BLaER1 (cell line): ENCODE measurements around the gene GNMT.
A peak's percentile ranks its signal among the peaks of the same experiment; 100 is the strongest.

Experiments
- H3K27ac ChIP-seq: shearing (Covaris generic); formaldehyde crosslinking; 2 replicates; pipeline ENCODE4 v1.8.1; 2022
- H3K27me3 ChIP-seq: shearing (Covaris generic); formaldehyde crosslinking; 2 replicates; pipeline ENCODE4 v1.8.1; 2022
- H3K36me3 ChIP-seq: shearing (Covaris generic); formaldehyde crosslinking; 2 replicates; pipeline ENCODE4 v1.8.1; 2022
- H3K4me1 ChIP-seq: shearing (Covaris generic); formaldehyde crosslinking; 2 replicates; pipeline ENCODE4 v1.8.1; 2022
- H3K4me2 ChIP-seq: shearing (Covaris generic); formaldehyde crosslinking; 2 replicates; pipeline ENCODE4 v1.8.1; 2022
- H3K4me3 ChIP-seq: shearing (Covaris generic); formaldehyde crosslinking; 2 replicates; pipeline ENCODE4 v1.8.1; 2022
- H3K9ac ChIP-seq: shearing (Covaris generic); formaldehyde crosslinking; 2 replicates; pipeline ENCODE4 v1.8.1; 2022
- H3K9me3 ChIP-seq: shearing (Covaris generic); formaldehyde crosslinking; 2 replicates; pipeline ENCODE4 v1.8.1; 2022
- H4K20me1 ChIP-seq: shearing (Covaris generic); formaldehyde crosslinking; 2 replicates; pipeline ENCODE4 v1.8.1; 2022
- Cebpa-rat ChIP-seq: shearing (Covaris generic); IDR thresholded peaks from 2 replicates; pipeline ENCODE4 v1.8.1; 2022

Gene GNMT

DNA sequence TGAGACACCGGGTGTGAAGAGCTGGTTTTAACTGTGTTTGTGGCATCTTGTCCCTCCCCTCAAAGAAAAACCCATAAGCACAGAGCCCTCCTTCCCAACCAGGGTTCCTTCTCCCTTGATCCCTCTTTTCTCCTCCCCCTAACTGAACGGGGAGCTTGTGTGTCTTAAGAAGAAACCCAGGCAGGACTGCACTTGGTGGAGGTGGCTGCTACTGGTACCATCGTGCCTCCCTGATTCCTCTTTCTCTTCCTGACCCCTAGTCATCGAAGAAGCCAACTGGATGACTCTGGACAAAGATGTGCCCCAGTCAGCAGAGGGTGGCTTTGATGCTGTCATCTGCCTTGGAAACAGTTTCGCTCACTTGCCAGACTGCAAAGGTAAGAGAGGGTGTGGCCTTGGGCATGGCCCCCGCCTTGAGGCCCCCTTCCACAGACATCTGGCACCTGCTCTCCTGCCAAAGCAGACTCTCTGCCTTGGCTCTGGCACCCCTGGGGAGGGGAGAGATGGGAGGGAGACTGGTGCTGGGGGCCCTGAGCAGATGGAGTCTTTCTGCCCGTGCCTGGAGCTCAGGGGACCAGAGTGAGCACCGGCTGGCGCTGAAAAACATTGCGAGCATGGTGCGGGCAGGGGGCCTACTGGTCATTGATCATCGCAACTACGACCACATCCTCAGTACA, 2.1 kb downstream of the GNMT start:
- Histone ChIP-seq H3K4me2 (no peak overlapping the region), H3K9ac (no peak overlapping the region), H3K9me3 (no peaks in the 10 kb centered on the region), H3K27ac (no peak overlapping the region), H4K20me1 (peaks cover 25% of the 10 kb centered on the region), H3K36me3 (peaks cover 69% of the 10 kb centered on the region), H3K4me1 (peaks cover 9% of the 10 kb centered on the region; the same call in 1 of the 2 replicates), H3K27me3 (peaks cover 38% of the 10 kb centered on the region), H3K4me3 (no peak overlapping the region)
- no peak for TF ChIP-seq Cebpa-rat

DNA sequence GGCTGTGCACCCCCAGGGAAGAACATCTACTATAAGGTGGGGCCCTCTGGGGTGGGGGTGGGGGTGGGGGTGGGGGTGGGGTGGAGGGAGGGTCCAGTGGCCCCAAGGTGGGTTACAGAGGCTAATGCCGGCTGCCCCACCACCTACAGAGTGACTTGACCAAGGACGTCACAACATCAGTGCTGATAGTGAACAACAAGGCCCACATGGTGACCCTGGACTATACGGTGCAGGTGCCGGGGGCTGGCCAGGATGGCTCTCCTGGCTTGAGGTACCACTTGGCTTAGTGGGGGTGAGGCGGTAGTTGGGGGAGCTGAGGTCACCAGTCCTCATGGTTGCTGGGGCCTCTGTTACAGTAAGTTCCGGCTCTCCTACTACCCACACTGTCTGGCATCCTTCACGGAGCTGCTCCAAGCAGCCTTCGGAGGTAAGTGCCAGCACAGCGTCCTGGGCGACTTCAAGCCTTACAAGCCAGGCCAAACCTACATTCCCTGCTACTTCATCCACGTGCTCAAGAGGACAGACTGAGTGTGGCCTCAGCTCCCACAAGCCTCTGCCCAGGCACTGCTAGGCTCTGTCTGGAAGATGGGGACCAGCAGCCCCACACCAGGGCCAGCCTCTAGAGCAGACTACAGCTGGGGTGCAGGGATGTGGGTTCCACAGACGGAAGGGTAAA, 2.8 kb downstream of the GNMT start:
- H3K27ac ChIP-seq, result no peak overlapping the region
- H3K4me3 ChIP-seq, result no peak overlapping the region
- H4K20me1 ChIP-seq, result peaks cover 25% of the 10 kb centered on the region
- peaks cover 9% of the 10 kb centered on the region; the same call in 1 of the 2 replicates for H3K4me1 ChIP-seq
- H3K36me3 ChIP-seq, result peaks cover 76% of the 10 kb centered on the region
- no peaks in the 10 kb centered on the region for H3K9me3 ChIP-seq
- H3K4me2 ChIP-seq, result no peak overlapping the region
- H3K9ac ChIP-seq, result no peak overlapping the region
- H3K27me3 ChIP-seq, result peaks cover 38% of the 10 kb centered on the region
- no peak for TF ChIP-seq Cebpa-rat

DNA sequence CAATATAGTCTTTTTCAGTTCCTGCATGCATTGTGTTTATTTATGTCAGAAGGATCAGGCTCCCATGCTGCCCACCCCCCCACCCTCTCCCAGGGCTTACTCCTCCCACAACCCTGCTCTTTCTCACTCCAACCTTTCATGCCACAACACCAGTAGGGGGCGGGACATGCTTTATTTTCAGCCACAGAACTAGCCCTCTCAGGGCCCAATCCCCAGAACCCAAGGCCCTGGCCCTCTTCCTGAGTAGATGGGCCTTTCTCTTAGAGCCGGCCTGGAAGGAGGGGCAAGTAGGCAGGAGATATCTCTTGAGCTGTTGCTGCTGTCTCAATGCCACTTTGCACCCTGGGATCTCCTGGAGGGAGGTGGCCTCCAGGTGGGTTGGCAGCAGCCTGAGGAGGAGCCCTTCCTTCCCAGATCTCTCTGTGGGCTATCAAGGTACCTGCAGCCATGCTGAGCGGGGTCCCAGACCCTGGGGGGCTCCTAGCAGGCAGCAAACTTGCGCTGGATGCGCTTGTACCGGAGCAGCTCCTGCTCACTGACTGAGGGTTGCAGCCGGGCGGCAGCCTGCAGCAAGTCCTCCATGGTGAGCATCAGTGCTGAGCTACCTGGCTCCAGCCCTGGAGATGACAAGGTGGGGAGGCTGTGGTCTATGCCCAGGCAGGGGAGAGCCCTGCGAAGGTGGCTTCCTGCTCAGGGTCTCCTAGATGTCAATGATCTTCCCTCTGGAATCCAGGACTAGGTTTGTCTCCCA, 3.5 kb downstream of the GNMT start:
- peaks cover 25% of the 10 kb centered on the region for H4K20me1 ChIP-seq
- H3K36me3 ChIP-seq, result peaks cover 83% of the 10 kb centered on the region
- peaks cover 34% of the 10 kb centered on the region for H3K27me3 ChIP-seq
- H3K27ac ChIP-seq, result no peak overlapping the region
- no peak overlapping the region for H3K4me3 ChIP-seq
- H3K9me3 ChIP-seq, result no peaks in the 10 kb centered on the region
- H3K9ac ChIP-seq, result 0 out of 2 replicates have a peak overlapping the region, but pooled peaks have one; percentile 14
- no peak for TF ChIP-seq Cebpa-rat
- peaks cover 11% of the 10 kb centered on the region; the same call in 1 of the 2 replicates for H3K4me1 ChIP-seq
- H3K4me2 ChIP-seq, result no peak overlapping the region

DNA sequence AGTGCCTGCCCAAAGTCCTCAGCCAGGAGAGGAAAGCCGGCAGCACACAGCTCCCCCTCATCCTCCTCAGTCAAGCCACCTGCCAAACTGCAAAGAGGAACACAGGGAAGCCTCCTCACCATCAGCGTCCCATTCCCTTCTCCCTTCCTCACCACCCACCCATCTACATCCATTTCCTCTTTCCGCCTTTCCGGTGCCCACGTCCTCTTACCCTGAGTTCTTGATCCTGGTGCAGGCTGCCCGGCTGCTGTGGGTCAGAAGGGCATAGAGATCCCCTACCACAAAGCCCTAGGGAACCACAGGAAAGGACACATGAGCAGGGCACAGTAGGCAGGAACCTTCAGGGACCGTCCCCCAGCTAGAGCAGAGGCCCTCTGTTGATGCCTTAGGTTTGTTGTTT, 6.0 kb downstream of the GNMT start:
- TF ChIP-seq Cebpa-rat, result no peak
- Histone ChIP-seq H3K4me2 (no peak overlapping the region), H4K20me1 (peaks cover 9% of the 10 kb centered on the region; the same call in 1 of the 2 replicates), H3K9ac (no peak overlapping the region), H3K36me3 (peaks cover 93% of the 10 kb centered on the region), H3K27me3 (peaks cover 8% of the 10 kb centered on the region; the same call in 1 of the 2 replicates), H3K4me1 (peaks cover 4% of the 10 kb centered on the region; the same call in 1 of the 2 replicates), H3K27ac (no peak overlapping the region), H3K9me3 (no peaks in the 10 kb centered on the region), H3K4me3 (no peak overlapping the region)

DNA sequence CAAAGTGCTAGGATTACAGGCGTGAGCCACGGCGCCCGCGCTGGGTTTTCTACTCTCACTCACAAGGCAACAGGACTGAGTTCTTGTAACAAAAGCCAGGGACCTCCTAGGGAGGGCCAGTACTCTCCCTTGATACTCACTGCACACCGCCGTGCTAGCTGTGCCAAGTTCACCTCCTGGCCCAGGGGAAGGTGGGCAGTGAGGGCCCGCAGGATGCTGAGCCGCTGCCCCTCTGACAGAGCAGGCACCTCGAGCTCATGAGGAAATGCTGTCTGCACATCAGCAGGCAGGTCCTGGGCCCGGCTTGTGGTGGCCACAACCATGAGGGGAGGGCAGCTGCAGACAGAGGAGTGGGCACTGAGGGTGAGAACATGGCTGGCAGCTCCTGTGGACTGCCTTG, 6.7 kb downstream of the GNMT start:
- Histone ChIP-seq H4K20me1 (peaks cover 3% of the 10 kb centered on the region; the same call in 1 of the 2 replicates), H3K4me2 (no peak overlapping the region), H3K27ac (no peak overlapping the region), H3K4me3 (no peak overlapping the region), H3K9me3 (no peaks in the 10 kb centered on the region), H3K4me1 (peaks cover 4% of the 10 kb centered on the region; the same call in 1 of the 2 replicates), H3K27me3 (peaks cover 2% of the 10 kb centered on the region; the same call in 1 of the 2 replicates), H3K36me3 (peaks cover 92% of the 10 kb centered on the region), H3K9ac (peak overlapping the region; percentile 43; the same call in 1 of the 2 replicates)
- no peak for TF ChIP-seq Cebpa-rat

DNA sequence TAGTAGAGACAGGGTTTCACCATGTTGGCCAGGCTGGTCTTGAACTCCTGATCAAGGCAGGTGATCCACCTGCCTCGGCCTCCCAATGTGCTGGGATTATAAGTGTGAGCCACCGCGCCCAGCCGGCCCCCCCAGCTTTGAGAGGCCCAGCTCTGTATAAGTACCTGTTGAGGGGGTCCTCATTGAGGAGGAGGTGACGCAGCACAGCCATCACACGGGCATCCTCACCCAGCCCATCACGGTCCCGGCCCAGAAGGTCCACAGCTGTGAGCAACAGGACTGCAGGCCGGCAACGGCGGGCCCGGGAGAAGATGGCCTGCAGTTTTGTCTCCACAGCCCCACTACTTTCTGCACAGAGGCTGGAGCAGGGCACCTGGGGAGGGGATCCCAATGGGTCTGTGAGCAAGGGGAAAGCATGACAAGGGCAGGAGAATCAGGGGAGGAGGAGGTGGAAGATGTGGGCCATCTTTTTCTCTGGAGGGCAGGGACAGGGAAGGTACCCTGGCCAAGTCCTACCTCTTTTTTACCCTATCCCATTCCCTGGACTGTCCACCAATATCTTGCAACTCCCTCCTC, 7.7 kb downstream of the GNMT start:
- H3K9ac ChIP-seq, result no peak overlapping the region
- no peak overlapping the region for H3K4me2 ChIP-seq
- peaks cover 90% of the 10 kb centered on the region for H3K36me3 ChIP-seq
- no peak overlapping the region for H3K4me3 ChIP-seq
- H3K27ac ChIP-seq, result no peak overlapping the region
- H4K20me1 ChIP-seq, result no peaks in the 10 kb centered on the region; the same call in 1 of the 2 replicates
- no peaks in the 10 kb centered on the region for H3K27me3 ChIP-seq
- TF ChIP-seq Cebpa-rat, result no peak
- H3K9me3 ChIP-seq, result no peaks in the 10 kb centered on the region
- H3K4me1 ChIP-seq, result peaks cover 4% of the 10 kb centered on the region; the same call in 1 of the 2 replicates

DNA sequence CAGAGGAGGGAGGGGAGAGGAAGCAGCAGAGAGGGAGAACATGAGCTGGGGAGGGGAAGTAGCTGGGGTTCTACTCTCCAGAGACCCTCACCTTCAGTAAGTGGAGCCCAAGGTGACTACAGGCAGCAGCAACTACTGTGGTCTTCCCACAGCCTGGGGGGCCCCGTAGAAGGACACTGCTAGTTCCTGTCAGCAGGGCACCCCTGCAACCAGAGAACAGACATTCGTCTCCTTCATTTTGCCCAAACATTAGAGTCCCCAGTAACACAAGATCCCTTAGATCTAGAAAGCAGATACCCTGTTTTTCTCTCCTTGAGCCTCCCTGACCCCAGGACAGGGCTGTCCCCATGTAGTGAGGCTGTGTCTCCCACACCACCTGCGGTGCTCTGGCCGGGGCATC, 8.2 kb downstream of the GNMT start:
- no peak overlapping the region for H3K9ac ChIP-seq
- H3K4me3 ChIP-seq, result no peak overlapping the region

DNA sequence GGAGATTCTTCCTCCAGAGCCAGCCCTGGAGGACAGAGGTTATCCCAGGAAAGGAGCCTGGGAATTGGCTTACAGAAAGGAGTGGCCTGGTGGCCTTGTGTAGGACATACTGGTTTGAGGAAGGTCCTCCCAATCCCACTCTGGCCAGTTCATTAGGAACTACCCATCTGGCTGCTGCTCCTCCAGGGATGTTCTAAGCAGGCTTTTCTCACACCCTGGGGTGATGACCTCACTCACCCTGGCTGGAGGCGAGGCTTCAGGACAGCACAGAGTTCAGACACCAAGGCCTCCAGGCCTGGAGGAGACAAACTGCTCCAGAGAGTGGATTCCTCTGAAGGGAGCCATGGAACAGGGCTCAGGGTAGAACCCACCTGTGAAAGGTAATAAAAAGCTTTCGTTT, 8.9 kb downstream of the GNMT start:
- no peak for TF ChIP-seq Cebpa-rat
- H3K4me2 ChIP-seq, result no peak overlapping the region

More for the DNA sequence above, 8.2 kb downstream of the GNMT start:
- TF ChIP-seq Cebpa-rat, result no peak
- Histone ChIP-seq H3K9me3 (no peaks in the 10 kb centered on the region), H4K20me1 (peaks cover 5% of the 10 kb centered on the region; the same call in 1 of the 2 replicates), H3K27ac (no peak overlapping the region), H3K36me3 (peaks cover 92% of the 10 kb centered on the region), H3K27me3 (no peaks in the 10 kb centered on the region), H3K4me1 (peaks cover 4% of the 10 kb centered on the region; the same call in 1 of the 2 replicates), H3K4me2 (no peak overlapping the region)

DNA sequence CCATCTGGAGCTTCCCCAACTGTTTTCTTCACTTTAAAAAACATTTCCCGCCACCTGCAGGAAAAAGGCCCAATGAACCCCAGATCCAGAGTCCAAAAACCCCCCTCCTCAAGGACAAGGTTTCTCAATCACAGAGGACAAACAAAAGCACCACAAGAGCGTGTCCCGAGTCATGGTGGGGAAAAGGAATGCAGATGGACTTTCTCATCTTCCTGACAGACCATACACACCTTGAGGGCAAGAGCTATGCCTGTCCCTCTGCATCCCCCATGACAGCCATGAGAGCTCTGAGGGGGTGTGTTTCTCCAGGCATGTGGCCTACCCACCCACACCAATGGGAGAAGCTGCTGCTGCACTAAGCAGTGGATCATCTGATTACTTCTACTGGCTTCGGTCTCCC, 9.4 kb downstream of the GNMT start:
- Histone ChIP-seq H3K4me1 (peaks cover 4% of the 10 kb centered on the region; the same call in 1 of the 2 replicates), H3K4me2 (no peak overlapping the region), H3K9ac (no peak overlapping the region), H3K36me3 (peaks cover 90% of the 10 kb centered on the region), H3K4me3 (no peak overlapping the region), H4K20me1 (peaks cover 9% of the 10 kb centered on the region; the same call in 1 of the 2 replicates), H3K27ac (no peak overlapping the region), H3K9me3 (no peaks in the 10 kb centered on the region), H3K27me3 (no peaks in the 10 kb centered on the region)
- TF ChIP-seq Cebpa-rat, result no peak

More for the DNA sequence above, 8.9 kb downstream of the GNMT start:
- no peaks in the 10 kb centered on the region for H3K9me3 ChIP-seq
- peaks cover 4% of the 10 kb centered on the region; the same call in 1 of the 2 replicates for H3K4me1 ChIP-seq
- H4K20me1 ChIP-seq, result peaks cover 9% of the 10 kb centered on the region; the same call in 1 of the 2 replicates
- H3K36me3 ChIP-seq, result peaks cover 90% of the 10 kb centered on the region
- H3K27me3 ChIP-seq, result no peaks in the 10 kb centered on the region
- no peak overlapping the region for H3K27ac ChIP-seq
- H3K4me3 ChIP-seq, result no peak overlapping the region
- no peak overlapping the region for H3K9ac ChIP-seq
